IMR-90 (cell line): ENCODE data around the gene HIC2.

Experiments
- CHD1 ChIP-seq: IDR thresholded peaks from 2 replicates; pipeline ENCODE4 v1.6.1; 2012; ENCODE audit warnings: low read depth, low read length, improper control_type of control experiment
- CTCF ChIP-seq: conservative IDR thresholded peaks from 2 replicates; pipeline ENCODE4 v1.5.1; 2012; ENCODE audit warnings: mild to moderate bottlenecking, low read depth, low read length, improper control_type of control experiment
- ELK1 ChIP-seq: fragments of 150-350 bp; IDR thresholded peaks from 2 replicates; pipeline ENCODE4 v1.6.1; 2016; ENCODE audit warnings: low read depth, mild to moderate bottlenecking, low read length, moderate library complexity, borderline replicate concordance
- MAFK ChIP-seq: IDR thresholded peaks from 2 replicates; pipeline ENCODE4 v1.6.1; 2012; ENCODE audit warnings: low read depth, low read length, improper control_type of control experiment
- POLR2A ChIP-seq: IDR thresholded peaks from 2 replicates; pipeline ENCODE4 v1.6.1; 2012; ENCODE audit warnings: mild to moderate bottlenecking, low read depth, low read length
- SMC3 ChIP-seq: fragments of 150-350 bp; IDR thresholded peaks from 2 replicates; pipeline ENCODE4 v1.6.1; 2016; ENCODE audit warnings: low read depth, mild to moderate bottlenecking, antibody characterized with exemption, low read length, moderate library complexity
- USF2 ChIP-seq: fragments of 150-350 bp; IDR thresholded peaks from 2 replicates; pipeline ENCODE4 v1.6.1; 2017; ENCODE audit warnings: mild to moderate bottlenecking, antibody characterized with exemption, low read length, low read depth

GRCh38 chr22:21443735-21444421 is 26.7 kb downstream of the HIC2 start:
- TF ChIP-seq POLR2A: no peak
- TF ChIP-seq CTCF: no peak
- TF ChIP-seq USF2: no peak
- no peak for TF ChIP-seq ELK1
- TF ChIP-seq MAFK: no peak
- TF ChIP-seq SMC3: no peak
- no peak for TF ChIP-seq CHD1
